SW480 (cell line): ENCODE measurements around the gene SH2D4B.
"Not testable (repeated sequence)": the region's sequence is repeated elsewhere in the genome, so short reads cannot be mapped to it uniquely, and the experiment has no call there.

Experiments
- DNase-seq: peaks from one replicate; pipeline ENCODE4 v3.0.0-alpha.2; 2016; ENCODE audit warnings: low spot score

Gene SH2D4B

DNA sequence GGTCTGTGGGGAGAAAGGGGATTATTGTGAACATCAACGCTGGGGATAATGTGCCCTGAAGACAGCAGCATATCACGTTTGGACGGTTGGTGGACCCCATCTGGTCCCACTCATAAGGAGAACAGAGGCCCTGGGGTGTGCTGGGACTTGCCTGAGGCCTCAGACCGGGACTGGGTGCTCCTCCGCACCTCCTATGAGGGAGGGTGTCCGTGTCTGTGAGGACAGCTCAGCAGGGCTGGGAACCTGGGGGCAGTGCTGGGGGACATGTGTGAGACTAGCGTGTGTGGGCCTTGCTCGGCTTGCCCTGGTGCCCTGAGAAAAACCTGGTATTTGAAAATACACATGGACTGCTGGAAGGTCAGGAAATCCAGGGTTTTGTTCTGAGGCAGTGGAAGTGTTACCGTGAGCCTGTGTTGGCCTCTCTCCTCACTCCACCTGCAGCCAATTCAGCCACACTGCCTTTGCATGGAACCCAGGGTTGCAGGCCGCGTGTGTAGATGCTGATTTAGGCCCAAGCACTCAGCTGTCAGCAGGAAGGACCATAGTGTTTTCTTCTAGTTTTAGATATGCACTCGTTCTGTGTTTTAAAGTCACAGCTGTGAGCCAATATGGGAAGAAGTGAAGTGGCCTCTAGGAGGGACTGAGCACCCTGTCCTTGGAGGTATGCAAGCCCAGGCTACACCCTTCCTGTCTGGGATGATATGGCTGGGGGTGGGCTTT lies 13.4 kb upstream of the SH2D4B start:
- no peak for DNase-seq

DNA sequence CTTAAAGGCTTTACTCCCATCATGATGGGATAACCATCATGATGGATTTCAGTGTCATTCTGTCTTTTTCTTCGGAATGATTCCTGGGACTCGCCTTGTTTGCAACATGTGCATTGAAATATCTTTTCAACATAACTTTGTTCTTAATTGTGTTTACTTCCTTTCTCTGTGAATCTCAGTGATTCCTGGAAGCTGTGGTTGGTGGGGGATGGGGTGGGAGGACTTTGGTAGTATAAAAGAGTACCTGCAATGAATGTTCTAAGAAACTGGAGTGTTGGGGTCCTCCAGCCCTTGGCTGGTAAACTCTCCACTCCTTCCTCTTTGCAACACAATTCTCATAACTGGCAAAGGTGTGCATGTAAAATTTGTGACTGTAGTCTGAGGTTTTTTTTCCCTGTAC lies 11.5 kb upstream of the SH2D4B start:
- no peak for DNase-seq

DNA sequence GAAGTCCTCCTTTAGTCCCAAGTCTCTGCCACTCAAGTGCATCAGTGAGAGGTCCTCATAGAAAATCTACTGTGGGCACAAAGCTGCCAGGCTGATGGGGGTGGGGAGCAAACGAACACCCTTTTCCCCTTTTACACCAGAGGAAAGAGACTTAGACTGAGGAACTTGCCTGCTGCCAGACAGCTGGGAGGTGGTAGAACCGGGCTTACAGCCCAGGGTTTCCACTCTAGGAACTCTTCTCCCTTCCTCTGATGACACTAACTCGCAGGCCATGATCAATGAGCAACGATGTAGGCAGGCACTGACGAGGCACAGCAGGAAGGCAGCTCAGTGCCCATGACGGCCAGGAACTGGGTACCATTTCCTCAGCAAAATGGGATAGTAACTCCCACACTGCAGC lies 11.0 kb upstream of the SH2D4B start:
- no peak for DNase-seq

DNA sequence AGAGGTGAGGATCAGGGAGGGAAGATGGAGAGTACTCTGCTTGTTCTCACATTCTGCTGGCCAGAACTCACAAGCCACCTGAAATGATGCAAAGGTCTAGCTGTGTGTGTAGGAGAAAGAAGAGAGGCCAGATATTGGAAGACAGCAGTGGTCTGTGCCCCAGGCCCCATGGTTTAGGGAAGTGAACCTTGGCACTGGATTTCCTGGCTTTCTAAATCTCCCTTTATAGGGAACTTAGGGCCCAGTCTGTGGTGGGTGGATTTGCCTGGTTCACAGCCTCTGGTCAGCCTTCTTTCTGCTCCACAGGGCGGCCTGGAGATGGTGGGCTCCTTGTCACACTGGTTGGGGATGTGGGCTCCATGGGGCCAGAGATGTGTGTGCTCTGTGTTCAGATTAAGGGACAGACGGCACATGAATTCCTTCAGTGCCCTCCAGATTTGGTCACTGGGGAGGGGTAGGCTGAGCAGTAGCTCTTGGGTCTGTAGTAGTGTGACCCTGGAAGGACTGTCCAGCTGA lies 9.5 kb upstream of the SH2D4B start:
- DNase-seq = no peak

DNA sequence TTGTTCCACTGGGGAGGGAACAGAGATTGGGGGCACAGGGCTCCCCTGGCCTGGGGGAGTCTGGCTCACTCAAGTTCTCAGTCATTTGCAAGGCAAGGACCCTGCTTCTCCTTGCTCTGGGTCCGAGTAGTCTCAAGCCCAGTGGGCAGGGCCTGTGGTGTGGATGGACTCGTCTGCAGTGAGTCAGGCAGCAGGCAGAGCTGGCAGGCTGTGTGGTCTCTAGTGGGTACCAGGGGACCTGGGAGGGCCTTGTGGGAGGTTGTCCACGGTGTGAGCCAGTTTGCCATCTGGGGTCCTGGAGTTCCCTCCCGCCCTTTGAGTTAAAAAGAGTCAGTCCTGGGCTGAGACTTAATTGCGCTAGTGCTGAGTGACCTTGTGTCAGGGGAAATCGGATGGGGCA lies 8.8 kb upstream of the SH2D4B start:
- DNase-seq = no peak

DNA sequence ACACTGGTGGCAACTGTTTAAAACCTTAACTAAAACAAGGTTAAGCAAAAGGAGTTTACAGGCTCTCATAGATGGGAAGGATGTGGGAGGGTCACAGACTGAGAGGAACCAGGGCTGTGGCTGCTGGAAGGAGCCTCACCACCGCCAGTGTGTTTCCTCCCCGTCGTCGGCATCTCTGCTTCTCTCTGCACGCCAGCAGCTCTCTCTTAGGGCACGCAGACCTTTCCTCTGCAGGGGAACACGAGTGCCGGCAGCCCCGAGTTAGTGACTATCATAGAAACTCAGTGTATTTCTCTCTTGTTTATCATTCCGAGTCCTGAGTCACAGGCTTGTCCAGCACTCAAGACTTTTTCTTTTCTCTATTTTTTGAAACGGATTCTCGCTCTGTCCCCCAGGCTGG lies 8.1 kb upstream of the SH2D4B start:
- no peak for DNase-seq

DNA sequence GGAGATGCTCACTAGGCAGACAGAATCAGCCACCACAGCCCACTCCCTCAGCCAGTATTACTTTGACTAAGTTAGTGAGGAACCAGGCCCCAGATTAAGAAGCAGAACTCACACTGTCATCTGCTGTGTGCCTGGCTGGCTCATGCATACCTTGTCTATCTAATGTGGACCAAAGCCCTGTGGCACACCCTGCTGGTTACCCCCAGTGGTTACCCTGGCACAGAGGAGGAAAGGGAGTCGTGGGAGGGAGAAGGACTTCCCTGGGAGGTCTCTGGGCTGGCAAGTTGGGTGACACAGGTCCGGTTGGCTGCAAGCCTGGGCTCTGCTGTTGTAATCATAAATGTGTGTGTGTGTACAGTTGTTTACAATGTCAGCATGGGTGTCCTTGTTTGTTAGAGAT lies 7.5 kb upstream of the SH2D4B start:
- peak; percentile 6 for DNase-seq

DNA sequence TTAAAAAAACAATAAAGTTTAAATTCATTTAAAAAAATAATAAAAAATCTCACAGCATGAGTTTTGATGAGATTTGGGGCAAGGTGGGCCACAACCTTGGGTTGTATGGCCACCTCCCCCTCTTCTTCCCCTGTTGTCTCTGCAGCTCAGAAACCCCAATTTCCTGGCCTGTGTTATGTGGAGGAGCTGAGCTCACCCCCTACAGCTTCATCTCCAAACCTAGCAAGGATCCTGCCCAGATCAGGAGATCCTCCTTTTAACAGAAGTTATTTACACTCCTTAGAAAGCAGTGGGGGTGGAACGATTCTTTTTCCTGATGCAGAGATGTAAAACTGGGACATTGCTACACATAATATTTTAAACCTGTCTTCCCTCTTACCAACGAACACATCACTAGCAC lies 6.9 kb upstream of the SH2D4B start:
- no peak for DNase-seq

DNA sequence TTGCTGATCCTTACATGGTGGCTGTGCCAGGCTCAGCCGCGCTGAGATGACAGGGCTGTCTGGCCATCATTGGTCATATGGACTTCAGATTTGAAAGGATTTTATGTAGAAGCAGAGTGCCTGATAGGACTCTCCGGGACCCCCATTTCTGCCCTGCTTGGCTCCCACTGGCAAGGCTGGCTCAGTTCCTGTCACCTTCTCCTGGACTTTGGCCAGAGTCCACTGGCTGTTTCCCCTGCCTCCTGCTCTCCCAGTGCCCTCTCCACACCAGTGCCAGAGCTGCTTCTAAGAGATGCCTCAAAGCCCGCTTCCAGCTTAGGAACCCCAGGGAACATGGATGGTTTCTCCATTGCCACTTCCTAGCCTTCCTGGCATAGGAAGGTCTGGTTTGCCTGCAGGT lies 5.1 kb upstream of the SH2D4B start:
- no peak for DNase-seq

DNA sequence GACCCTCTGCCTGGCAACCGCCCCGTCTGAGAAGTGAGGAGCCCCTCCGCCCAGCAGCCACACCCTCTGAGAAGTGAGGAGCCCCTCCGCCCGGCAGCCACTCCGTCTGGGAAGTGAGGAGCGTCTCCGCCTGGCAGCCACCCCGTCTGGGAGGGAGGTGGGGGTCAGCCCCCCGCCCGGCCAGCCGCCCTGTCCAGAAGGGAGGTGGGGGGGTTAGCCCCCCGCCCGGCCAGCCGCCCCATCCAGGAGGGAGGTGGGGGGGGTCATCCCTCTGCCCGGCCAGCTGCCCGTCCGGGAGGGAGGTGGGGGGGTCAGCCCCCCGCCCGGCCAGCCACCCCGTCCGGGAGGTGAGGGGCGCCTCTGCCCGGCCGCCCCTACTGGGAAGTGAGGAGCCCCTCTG lies 3.6 kb upstream of the SH2D4B start:
- DNase-seq = not testable (repeated sequence)

DNA sequence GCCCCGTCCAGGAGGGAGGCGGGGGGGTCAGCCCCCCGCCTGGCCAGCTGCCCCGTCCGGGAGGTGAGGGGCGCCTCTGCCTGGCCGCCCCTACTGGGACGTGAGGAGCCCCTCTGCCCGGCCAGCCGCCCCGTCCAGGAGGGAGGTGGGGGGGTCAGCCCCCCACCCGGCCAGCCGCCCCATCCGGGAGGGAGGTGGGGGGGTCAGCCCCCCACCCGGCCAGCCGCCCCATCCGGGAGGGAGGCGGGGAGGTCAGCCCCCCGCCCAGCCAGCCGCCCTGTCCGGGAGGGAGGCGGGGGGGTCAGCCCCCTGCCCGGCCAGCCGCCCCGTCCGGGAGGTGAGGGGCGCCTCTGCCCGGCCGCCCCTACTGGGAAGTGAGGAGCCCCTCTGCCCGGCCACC lies 3.1 kb upstream of the SH2D4B start:
- DNase-seq = not testable (repeated sequence)

DNA sequence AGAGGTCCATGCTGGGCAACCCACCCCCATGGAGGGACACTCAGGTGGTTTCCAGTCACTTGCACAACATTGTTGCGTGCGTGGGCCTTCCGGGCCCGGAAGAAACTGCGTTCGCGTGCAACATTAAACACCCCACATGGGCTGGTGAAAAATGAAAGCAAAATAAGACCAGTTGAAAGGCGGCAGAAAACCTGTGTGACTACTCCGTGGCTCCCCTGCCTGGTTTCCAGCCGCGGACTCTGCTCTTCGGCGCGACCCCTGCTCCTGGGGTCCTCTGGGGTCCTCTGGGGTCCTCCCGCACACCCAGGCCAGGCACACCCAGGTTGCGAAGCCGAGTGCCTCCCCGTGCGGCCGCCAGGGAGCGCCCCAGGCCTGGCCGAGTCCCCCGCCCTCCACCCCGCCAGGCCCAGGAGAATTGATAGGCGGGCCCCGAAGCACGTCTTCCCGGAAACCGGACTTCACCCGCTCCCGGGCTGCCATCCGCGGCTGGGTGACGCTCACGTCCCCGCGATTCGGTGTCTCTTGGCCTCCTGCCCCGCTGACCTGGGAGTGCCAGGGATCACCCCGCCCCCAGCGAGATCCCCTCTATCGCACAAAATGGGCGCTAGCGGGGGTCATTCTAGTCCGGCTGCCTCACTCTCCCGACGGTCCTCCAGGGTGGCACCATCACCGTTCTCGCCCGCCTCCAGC lies 1.9 kb upstream of the SH2D4B start:
- DNase-seq = peak; percentile 70

DNA sequence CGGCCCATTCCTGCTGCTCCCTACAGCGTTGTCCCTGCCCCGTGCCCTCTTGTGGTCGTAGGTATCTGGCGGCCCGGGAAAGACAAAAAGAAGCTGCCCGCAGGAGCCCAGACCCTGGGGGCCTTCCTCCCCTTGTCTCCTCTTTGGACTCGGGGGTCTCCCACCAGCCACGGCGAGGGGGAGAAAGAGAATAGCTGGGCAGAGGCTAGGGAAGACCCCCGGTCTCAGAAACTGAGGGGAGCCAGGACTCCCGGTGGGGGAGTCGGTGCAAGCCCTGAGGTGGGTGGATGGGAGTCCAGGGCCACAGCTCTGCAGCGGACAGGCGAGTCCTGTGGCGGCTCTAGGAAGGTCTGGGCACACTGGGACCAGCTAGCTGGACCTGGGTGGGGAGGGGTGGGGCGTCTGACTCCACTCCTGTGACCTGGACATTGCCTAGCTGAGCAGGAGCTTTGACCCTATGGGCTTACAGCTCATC lies 1.3 kb upstream of the SH2D4B start:
- DNase-seq = no peak

DNA sequence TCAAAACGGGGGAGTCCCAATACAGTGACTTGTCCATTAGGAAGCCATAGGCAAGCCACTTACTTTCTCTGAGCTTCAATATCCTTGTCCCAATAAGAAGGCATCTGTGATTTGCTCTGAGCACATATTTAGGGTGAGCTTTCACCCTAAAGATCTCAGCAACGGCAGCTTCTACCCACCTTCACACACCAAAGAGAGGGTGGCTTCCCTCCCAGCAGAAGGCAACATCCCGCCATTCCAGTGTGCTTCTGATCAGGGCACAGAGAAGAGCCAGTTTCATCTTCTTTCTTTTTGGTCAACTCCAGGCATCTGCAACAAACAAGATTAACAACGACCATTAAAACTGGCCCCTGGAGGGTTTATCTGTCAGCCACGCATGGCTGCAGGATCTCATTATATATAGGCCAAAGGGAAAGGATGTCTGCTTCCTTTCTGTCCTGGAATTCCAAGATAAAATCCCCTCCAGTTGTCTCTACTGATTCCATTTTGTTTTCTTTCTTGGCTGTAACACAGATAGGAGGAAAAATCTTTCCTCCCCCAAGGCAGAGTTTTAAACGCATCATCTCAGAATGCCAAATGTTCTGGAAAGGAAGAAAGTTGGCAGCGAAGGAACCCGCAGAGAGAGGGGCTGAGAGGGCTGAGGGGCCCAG lies 491 bp upstream of the SH2D4B start:
- DNase-seq = no peak

DNA sequence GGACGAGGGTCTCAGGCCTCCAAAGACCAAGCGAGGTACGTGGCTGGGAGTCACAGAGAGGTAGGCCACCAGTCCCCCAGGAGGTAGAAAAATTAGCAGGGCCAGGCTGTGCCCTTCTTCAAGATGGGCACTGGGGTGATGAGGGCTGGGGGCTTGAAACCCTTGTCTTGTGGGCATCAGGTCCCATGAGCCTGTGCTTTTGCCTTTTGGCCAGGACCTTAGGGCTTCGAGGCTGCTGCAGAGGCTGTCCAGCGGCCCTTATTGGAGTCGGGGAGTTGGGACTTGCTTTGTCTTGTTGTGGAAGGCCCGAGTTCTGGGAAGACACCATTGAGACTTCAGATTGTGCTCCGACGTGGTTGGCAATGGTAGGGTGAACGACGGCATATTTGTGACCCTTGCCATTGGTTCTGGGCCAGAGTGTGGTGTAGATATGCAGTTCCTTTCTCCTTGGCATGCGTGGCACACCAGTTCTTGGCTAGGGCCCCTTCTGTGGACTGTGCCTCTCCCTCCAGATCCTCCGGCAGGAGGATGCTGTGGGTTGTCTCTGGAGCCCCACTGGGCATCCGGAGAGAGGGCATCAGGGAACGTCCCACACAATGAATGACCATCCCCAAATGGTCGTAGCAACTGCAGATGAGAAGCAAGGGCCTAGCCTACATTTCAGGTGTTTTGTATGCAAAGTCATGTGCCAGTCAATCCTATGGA lies 931 bp downstream of the SH2D4B start:
- no peak for DNase-seq

DNA sequence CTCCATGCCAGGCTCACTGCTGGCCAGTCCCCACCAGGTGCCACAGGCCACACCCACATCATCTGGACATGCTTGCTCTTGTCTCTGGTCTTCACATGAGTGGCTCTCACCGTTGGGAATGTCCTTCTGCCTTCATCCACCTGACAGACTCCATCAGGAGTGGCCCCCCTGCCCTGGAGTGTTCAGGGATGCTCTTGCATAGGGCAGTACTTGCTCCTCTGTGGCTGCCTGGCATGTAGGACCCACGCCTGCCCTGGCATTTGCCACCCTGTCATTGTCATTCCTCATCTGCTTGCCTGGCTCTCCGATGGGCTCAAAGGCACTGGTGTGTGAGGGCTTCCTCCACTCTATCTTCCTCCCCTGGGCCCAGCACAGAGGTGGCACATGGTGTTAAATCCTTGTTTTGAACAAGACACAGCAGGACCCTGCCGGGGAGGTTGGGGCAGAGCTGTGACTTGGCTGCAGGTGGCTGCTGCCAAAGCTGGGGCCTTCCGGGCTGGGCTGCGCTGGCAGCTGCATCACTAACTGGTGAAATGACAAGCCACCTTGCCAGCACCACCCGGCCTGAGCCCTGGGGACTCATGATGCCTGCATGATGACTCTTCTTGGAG lies 1.8 kb downstream of the SH2D4B start:
- DNase-seq = no peak

DNA sequence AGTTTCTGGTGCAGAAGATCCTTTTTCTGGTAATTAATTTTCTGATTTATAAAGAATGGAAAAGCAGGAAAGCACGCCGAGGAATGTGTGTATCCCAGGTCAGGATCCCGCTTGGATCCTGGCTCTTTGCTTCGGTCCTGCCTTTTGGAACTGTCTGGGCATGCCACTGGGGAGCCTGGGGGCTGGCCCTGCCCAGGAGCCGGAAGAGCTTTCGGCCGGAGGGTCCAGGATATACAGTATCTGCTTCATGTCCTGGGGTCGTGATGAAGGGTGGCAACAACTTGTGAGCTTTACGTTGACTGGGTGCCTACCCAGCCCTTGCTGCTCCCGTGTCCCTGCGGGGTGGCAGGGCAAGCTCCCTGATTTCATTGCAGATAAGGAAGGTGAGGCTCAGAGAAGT lies 2.4 kb downstream of the SH2D4B start:
- DNase-seq = no peak

DNA sequence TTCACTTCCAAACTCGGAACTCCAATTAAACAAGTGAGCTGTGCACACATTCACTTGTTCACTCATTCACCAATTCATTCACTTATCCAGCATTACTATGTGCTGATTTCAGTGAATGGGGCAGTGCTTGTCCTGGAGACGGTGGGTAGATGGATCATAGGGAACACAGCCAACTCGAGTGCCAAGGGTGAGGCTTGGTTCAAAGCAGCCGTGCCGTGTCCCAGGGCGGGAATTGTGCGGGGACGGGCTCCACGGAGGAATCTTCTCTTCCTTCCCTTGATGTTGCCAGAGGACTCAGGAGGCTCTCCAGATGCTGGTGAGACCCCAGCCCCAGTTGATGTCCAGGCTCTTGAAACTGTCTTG lies 2.9 kb downstream of the SH2D4B start:
- no peak for DNase-seq

DNA sequence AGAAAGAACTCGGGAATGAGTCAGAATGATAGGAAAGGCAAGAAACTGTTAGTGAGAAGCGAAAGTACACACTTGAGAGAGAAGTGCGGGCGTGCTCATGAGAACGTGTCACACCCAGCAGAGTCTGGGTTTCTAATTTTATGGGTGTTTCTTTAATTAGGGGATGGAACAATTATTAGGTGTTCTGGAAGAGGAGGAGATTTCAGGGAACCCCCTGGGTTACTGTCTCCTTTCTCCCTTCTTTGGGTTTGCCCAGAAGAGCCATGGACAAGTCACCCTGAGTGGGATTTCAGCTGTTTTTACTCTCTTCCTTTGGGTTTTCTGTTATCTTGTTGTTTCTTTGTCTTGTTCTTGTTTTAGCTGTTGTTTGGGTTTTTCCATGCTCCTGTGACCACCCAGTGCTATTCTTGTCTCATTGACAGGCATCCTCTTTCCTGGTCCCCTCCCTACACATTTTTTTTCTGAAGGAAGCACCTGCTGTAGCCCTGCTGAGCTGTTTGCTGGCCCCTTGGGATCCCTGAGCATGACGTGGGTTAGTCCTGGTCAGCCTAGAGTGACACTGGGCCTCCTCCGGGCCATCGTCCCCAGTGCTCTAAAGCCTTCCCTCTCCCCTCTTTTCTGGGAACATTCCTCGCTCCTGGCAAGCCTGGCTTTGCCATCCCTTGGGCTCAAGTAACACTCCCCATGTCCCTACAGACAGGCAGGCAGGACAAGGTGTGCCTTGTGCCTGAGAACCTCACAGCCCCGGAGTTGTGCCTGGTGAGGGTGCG lies 3.5 kb downstream of the SH2D4B start:
- no peak for DNase-seq

DNA sequence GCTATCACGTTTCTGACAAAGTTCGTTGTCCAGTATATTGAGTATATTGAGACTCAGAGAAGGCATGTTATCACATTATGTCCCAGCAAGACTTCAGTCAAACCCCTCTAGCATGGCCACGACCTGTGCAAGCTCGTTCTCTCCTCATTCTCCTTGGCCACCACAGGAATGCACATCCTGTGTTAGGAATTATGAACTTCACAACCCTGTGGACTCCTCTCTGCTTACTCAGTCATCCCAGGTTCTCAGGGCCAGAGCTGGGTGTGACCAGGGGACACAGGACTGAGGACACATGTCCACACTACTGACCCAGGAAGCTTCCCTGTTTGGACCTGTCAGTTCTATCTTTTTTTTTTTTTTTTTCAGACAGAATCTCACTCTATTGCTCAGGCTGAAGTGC lies 4.4 kb downstream of the SH2D4B start:
- peak; percentile 19 for DNase-seq

DNA sequence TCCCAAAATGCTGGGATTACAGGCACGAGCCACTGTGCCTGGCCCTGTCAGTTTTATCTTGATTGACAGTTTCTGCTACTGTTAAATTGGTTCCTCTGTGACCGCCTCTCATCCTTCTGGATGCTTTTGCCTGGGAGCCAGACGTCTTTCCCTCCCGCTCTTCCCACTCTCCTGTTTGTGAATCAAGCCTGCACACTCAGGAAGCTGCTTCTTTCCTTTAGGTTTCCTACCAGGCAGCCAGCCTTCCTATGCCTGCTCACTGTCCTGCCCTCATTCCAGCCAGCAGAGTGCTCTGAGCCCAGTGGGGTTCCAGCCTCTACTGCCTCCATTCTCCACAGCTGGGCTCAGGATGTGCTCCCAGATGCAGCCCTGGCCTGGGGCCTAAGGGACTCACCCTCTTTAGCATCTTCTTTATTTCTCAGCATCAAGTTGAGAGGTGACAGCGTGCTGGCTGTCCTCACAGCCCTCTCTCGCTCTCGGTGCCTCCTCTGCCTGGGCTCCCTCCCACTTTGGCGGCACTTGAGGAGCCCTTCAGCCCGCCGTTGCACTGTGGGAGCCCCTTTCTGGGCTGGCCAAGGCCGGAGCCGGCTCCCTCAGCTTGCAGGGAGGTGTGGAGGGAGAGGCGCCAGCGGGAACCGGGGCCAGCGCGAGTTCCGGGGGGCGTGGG lies 5.1 kb downstream of the SH2D4B start:
- no peak for DNase-seq
